Adrenal gland (tissue), 12 donors: Measurements from ENCODE around the gene NME9. TPM values are rescaled to one million over a fixed set of nuclear protein-coding genes. Genes with fewer than 3 reads are reported as not detected.

ENCODE experiments used
- DNase-seq, 7 donors: peaks; one replicate each; pipeline ENCODE4 v3.0.0-alpha.2; 2019 to 2020
- H3K27ac ChIP-seq, 5 donors: fragments of 200-600 bp; sonication (generic) in 4 of 5; 1 replicate in 3 of 5; 2 replicates in 2 of 5; pipeline versions ENCODE4 v1.5.1 to v1.8.0; 2016 to 2020; ENCODE audit warnings: mild to moderate bottlenecking in 1 of 5
- H3K27me3 ChIP-seq: fragments of 200-600 bp; 2 replicates; pipeline ENCODE4 v1.8.0; 2021
- H3K36me3 ChIP-seq, 2 donors: fragments of 200-600 bp; replicated peaks in 1 of 2; 1 replicate in 1 of 2; 2 replicates in 1 of 2; pipeline versions ENCODE4 v1.5.1 to v1.8.0; 2018 to 2022
- H3K4me1 ChIP-seq, 2 donors: fragments of 200-600 bp; replicated peaks in 1 of 2; 1 replicate in 1 of 2; 2 replicates in 1 of 2; pipeline versions ENCODE4 v1.5.1 to v1.8.0; 2018 to 2021
- H3K4me3 ChIP-seq, 4 donors: fragments of 200-600 bp; sonication (generic) in 3 of 4; one replicate each; pipeline ENCODE4 v1.5.1; 2016 to 2018
- H3K9me3 ChIP-seq, 3 donors: fragments of 200-600 bp; sonication (generic) in 1 of 3; replicated peaks in 1 of 3; 1 replicate in 2 of 3; 2 replicates in 1 of 3; pipeline versions ENCODE4 v1.5.1 to v1.8.0; 2016 to 2021
- POLR2A ChIP-seq, 2 donors: fragments of 450-650 bp; IDR thresholded peaks; one replicate each; pipeline ENCODE4 v1.6.1; 2017; ENCODE audit warnings: antibody characterized with exemption in 2 of 2, mild to moderate bottlenecking in 2 of 2, moderate library complexity in 1 of 2
- WGBS, 4 donors: extraction: QIAGEN DNeasy Blood & Tissue Kit in 2 of 4; methylation state at CpG; one replicate each; pipeline versions ENCODE4 v1.1.5 to v1.1.7; 2013 to 2017; 5-methylcytosine and 5-hydroxymethylcytosine counted together
- intact Hi-C, 2 donors: fragments of 100-400 bp; cut with DNase I; formaldehyde crosslinking; loops; one replicate each; pipeline versions ENCODE4 v1.14.1 to v1.15.0; 2022 to 2023
- polyA plus RNA-seq, 3 donors: library from polyadenylated mRNA; stranded (reverse); fragments of 200-250 nt in 2 of 3; fragments of 350-450 nt in 1 of 3; fragmentation: Illumina TruSeq in 1 of 3; extraction: RNeasy Lipid Tissue Mini Kit (QIAGEN cat#74804) in 1 of 3; gene quantifications; one replicate each; pipeline ENCODE4 v1.2.3, GENCODE V29; 2013 to 2014
- total RNA-seq, 9 donors: library from RNA; depleted of rRNA in 4 of 9; stranded (reverse); fragments of >200 nt in 4 of 9; fragments of 120-200 nt in 1 of 9; fragmentation: NEBNext Ultra II Directional in 1 of 9; extraction: Animal tissue kit (Norgen Biotek cat#: 25700) in 1 of 9; gene quantifications; one replicate each; pipeline versions ENCODE4 v1.1.0 to v1.2.4, GENCODE V29; 2013 to 2023
- TF ChIP-seq, protein P1 (sequence below), 6 experiments: fragments of 450-650 bp in 4 of 6; fragments of 200-600 bp in 2 of 6; sonication (generic) in 1 of 6; IDR thresholded peaks; 1 replicate in 5 of 6; 2 replicates in 1 of 6; pipeline versions ENCODE4 v1.5.1 to v1.8.0; 2016 to 2021; ENCODE audit warnings: antibody characterized with exemption in 6 of 6, mild to moderate bottlenecking in 2 of 6, moderate library complexity in 1 of 6
- donor health status: healthy with polysubstance abuse.
- donor health status: Bipolar disorder and iron deficiency.
- donor health status: DM: yes; HTN: yes; CAD: no.
- donor health status: DM: no; HTN: no; CAD: no.
- donor health status: DM: no; HTN: no; CAD: no.
- donor health status: DM: yes; HTN: yes; CAD: no.

NME9 gene
- total and polyA plus RNA-seq, 12 donors: 0.46 to 2.6 (median 0.77) TPM; not detected in 5

GRCh38 chr3:138332472-138333073 is 2.9 kb upstream of the NME9 start:
- H3K27ac ChIP-seq: no peak overlapping the region
- WGBS, 4 donors: 29 to 35% (median 32%) methylated on average over 4 of the region's 4 CpGs
- DNase-seq: peak in 1 of 7 donors; percentile 34
- H3K27me3 ChIP-seq: no peaks in the 10 kb centered on the region
- no peaks in the 10 kb centered on the region for H3K9me3 ChIP-seq
- intact Hi-C loops: no loop called here
- H3K4me1 ChIP-seq: peaks cover 0 to 6% of the 10 kb centered on the region in 2 donors
- no peaks in the 10 kb centered on the region for H3K36me3 ChIP-seq
- no peak overlapping the region for H3K4me3 ChIP-seq
- TF ChIP-seq POLR2A (IDR thresholded peaks at IDR 0.05): no peak
- TF ChIP-seq, protein P1, sequence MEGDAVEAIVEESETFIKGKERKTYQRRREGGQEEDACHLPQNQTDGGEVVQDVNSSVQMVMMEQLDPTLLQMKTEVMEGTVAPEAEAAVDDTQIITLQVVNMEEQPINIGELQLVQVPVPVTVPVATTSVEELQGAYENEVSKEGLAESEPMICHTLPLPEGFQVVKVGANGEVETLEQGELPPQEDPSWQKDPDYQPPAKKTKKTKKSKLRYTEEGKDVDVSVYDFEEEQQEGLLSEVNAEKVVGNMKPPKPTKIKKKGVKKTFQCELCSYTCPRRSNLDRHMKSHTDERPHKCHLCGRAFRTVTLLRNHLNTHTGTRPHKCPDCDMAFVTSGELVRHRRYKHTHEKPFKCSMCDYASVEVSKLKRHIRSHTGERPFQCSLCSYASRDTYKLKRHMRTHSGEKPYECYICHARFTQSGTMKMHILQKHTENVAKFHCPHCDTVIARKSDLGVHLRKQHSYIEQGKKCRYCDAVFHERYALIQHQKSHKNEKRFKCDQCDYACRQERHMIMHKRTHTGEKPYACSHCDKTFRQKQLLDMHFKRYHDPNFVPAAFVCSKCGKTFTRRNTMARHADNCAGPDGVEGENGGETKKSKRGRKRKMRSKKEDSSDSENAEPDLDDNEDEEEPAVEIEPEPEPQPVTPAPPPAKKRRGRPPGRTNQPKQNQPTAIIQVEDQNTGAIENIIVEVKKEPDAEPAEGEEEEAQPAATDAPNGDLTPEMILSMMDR (IDR thresholded peaks at IDR 0.05): peak; percentile 70 to 88 (median 75)

GRCh38 chr3:138331143-138331894 is 1.7 kb upstream of the NME9 start:
- no peaks in the 10 kb centered on the region for H3K36me3 ChIP-seq
- no peak for TF ChIP-seq POLR2A (IDR thresholded peaks at IDR 0.05)
- TF ChIP-seq, protein P1 (IDR thresholded peaks at IDR 0.05): peak in 1 of 6 experiments; percentile 10
- no peaks in the 10 kb centered on the region for H3K27me3 ChIP-seq
- no peak overlapping the region for H3K27ac ChIP-seq
- peak in 1 of 7 donors; percentile 33 for DNase-seq
- intact Hi-C loops: no loop called here
- WGBS, 4 donors: 76 to 87% (median 85%) methylated on average over 6 of the region's 6 CpGs
- no peaks in the 10 kb centered on the region for H3K9me3 ChIP-seq
- peaks cover 0 to 6% of the 10 kb centered on the region in 2 donors for H3K4me1 ChIP-seq
- H3K4me3 ChIP-seq: no peak overlapping the region

DNA sequence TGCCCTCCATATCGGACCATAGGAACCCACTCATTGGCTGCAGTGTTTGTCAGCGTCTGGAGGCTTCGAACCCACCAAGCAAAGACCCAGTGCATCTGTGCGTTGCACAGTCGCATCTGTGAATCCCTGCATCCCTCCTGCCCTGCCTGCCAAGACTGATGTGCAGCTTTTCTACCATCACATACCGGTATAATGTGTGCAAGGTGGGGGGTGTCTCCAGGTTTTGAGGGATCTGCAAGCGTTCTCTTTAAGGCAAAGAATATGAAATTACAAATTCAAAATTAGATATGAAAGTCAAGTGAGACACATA is 288 bp upstream of the NME9 start:
- no peaks in the 10 kb centered on the region for H3K36me3 ChIP-seq
- intact Hi-C loops: loop anchor here in 1 of 2 donors (5.0 to 10.0 kb wide), 2 partner anchors 87 to 145 kb away; partner anchors contain the start of gene ARMC8
- no peak for DNase-seq
- peak overlapping the region in 3 of 5 donors; percentile 18 to 66 (median 48) for H3K27ac ChIP-seq
- H3K4me1 ChIP-seq: peaks cover 0 to 6% of the 10 kb centered on the region in 2 donors
- peak overlapping the region in 1 of 4 donors; percentile 64 for H3K4me3 ChIP-seq
- H3K9me3 ChIP-seq: no peaks in the 10 kb centered on the region
- 4 to 11% (median 9%) methylated on average over 5 to 7 of the region's 7 CpGs for WGBS, 4 donors
- no peaks in the 10 kb centered on the region for H3K27me3 ChIP-seq
- TF ChIP-seq, protein P1 (IDR thresholded peaks at IDR 0.05): no peak
- no peak for TF ChIP-seq POLR2A (IDR thresholded peaks at IDR 0.05)

DNA sequence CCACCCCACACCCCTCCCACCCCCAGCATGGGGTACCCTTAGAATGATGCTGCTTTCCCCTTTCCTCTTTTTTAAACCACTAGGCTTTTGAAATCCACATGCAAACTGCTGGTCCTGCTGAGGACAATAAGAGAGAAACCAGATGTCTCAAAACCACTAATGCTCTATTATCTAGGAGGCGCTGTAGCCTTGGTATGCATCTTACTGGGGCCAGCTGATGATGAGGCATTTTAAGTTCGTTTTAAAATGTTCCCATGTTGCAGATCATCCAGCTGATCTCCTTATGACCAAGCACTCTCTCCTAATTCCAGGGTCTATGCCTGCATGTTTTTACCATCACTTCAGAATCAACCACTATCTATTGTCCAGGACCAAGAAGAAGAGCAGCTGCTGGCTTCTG is 1.3 kb downstream of the NME9 start:
- TF ChIP-seq, protein P1 (IDR thresholded peaks at IDR 0.05): no peak
- no peak for TF ChIP-seq POLR2A (IDR thresholded peaks at IDR 0.05)
- DNase-seq: no peak
- no peak overlapping the region for H3K4me3 ChIP-seq
- WGBS, 4 donors: 32 to 46% (median 34%) methylated on average over 2 of the region's 2 CpGs
- H3K27ac ChIP-seq: no peak overlapping the region
- H3K4me1 ChIP-seq: peaks cover 0 to 6% of the 10 kb centered on the region in 2 donors
- H3K9me3 ChIP-seq: no peaks in the 10 kb centered on the region
- no peaks in the 10 kb centered on the region for H3K27me3 ChIP-seq
- H3K36me3 ChIP-seq: no peaks in the 10 kb centered on the region
- intact Hi-C loops: loop anchor here in 1 of 2 donors (5.0 to 10.0 kb wide), 2 partner anchors 89 to 144 kb away; partner anchors contain the start of gene ARMC8
